Neutrophil (primary cell): ENCODE measurements around the gene SMPD3.

Source experiments
- H3K27ac ChIP-seq: fragments of 200-600 bp; sonication (generic); 2 replicates; pipeline ENCODE4 v1.5.1; 2016; ENCODE audit warnings: mild to moderate bottlenecking, moderate library complexity
- H3K27me3 ChIP-seq: fragments of 200-600 bp; sonication (generic); 2 replicates; pipeline ENCODE4 v1.6.0; 2016; ENCODE audit warnings: mild to moderate bottlenecking
- H3K36me3 ChIP-seq: fragments of 200-600 bp; sonication (generic); 2 replicates; pipeline ENCODE4 v1.5.1; 2017
- H3K4me1 ChIP-seq, 2 experiments: fragments of 200-600 bp in 1 of 2; sonication (generic) in 1 of 2; 1 replicate in 1 of 2; 2 replicates in 1 of 2; pipeline versions ENCODE4 v1.5.1 to v1.6.1; 2013 to 2016; ENCODE audit warnings: low read depth in 1 of 2, low read length in 1 of 2, mild to moderate bottlenecking in 1 of 2, moderate library complexity in 1 of 2; ENCODE audit not compliant: control insufficient read depth in 1 of 2, insufficient read depth in 1 of 2
- H3K4me3 ChIP-seq, 2 experiments: fragments of 200-600 bp in 1 of 2; sonication (generic) in 1 of 2; 1 replicate in 1 of 2; 2 replicates in 1 of 2; pipeline ENCODE4 v1.5.1; 2013 to 2016; ENCODE audit warnings: low read depth in 1 of 2, low read length in 1 of 2, mild to moderate bottlenecking in 1 of 2, moderate library complexity in 1 of 2
- H3K9me3 ChIP-seq: fragments of 200-600 bp; sonication (generic); 2 replicates; pipeline ENCODE4 v1.5.1; 2016
- TF ChIP-seq, protein P1 (sequence below): fragments of 200-600 bp; sonication (generic); IDR thresholded peaks from 2 replicates; pipeline ENCODE4 v1.5.1; 2016; ENCODE audit warnings: antibody characterized with exemption

Gene SMPD3

DNA sequence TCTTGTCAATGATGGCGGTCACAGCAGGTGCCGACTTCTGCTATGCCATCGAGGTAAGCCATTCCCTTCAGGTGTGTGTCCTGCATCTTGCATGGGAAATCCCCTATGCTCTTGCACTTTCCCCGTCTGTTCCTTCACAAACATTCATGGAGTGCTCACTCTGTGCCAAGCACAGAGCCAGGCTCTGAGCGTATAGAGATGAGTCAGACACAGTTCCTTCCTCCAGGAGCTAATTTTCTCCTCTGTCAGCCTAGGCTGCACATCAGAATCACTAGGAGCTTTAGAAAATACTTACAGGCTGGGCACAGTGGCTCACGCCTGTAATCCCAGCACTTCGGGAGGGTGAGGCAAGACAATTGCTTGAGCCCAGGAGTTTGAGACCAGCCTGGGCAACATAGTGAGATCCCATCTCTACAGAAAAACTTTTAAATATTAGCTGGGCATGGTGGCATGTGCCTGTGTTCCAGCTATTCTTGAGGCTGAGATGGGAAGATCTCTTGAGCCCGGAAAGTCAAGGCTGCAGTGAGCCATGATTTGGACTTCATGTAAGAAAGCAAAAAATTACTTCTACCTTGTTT lies 123.4 kb downstream of the SMPD3 start:
- TF ChIP-seq, protein P1, sequence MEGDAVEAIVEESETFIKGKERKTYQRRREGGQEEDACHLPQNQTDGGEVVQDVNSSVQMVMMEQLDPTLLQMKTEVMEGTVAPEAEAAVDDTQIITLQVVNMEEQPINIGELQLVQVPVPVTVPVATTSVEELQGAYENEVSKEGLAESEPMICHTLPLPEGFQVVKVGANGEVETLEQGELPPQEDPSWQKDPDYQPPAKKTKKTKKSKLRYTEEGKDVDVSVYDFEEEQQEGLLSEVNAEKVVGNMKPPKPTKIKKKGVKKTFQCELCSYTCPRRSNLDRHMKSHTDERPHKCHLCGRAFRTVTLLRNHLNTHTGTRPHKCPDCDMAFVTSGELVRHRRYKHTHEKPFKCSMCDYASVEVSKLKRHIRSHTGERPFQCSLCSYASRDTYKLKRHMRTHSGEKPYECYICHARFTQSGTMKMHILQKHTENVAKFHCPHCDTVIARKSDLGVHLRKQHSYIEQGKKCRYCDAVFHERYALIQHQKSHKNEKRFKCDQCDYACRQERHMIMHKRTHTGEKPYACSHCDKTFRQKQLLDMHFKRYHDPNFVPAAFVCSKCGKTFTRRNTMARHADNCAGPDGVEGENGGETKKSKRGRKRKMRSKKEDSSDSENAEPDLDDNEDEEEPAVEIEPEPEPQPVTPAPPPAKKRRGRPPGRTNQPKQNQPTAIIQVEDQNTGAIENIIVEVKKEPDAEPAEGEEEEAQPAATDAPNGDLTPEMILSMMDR: no peak
- Histone ChIP-seq H3K27me3 (no peaks in the 10 kb centered on the region), H3K27ac (no peak overlapping the region), H3K9me3 (no peaks in the 10 kb centered on the region), H3K4me3 (no peak overlapping the region), H3K36me3 (peaks cover 24% of the 10 kb centered on the region), H3K4me1 (no peaks in the 10 kb centered on the region)

DNA sequence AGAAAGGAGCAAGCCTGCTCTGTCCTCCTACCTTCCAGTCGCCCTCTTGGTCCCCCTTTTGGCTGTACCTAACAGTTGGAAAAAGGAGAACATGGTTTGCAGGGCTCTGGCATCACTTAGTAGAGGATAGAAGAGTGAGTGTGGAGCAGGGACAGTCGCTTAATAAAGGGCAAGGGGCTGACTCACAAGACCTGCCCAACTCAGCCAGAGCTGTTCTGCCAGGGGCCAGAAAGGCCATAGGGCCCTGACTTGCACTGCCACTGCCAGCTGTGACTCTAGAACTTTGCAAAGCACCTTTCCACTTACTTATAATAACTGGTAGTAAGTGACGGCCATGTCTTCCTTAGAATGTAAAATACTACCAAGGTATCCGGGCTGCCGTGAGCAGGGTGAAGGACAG lies 124.0 kb downstream of the SMPD3 start:
- Histone ChIP-seq H3K4me1 (no peaks in the 10 kb centered on the region), H3K9me3 (no peaks in the 10 kb centered on the region), H3K4me3 (no peak overlapping the region), H3K36me3 (peaks cover 25% of the 10 kb centered on the region), H3K27me3 (no peaks in the 10 kb centered on the region), H3K27ac (no peak overlapping the region)
- TF ChIP-seq, protein P1: no peak

DNA sequence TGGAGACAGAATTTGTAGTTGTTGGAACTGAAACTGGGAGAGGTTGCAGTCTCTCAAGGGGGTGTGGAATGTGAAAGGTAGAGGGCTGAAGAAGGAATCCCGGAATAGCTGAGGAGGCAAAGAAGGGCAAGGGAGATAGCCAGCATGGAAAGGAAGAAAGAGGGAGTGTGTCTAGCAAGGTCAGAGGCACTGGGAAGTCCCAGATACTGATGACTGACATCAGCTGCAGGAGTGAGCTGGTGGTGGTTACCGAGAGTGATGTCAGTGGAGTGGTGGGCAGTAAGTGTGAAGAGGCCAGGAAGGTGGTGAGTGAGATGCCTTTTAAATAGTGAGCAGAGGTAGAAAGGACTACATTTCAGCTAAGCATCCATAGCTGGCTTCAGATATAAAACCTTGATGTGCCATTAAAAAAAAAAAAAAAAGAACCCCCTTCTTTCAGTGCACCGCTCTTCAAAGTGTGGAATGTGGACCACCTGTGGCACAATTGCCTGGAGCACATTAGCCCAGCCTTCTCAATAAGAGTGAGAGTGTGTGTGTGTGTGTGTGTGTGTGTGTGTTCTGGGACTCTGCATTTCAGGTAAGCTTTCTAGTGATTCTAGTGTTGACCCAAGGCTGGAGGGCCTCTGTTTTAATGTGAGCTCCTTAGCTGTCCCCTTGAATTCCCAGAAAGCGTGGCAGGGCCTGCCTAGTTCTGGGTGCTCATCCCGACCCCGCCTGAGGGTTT lies 129.0 kb downstream of the SMPD3 start:
- Histone ChIP-seq H3K4me1 (no peaks in the 10 kb centered on the region), H3K27ac (no peak overlapping the region), H3K9me3 (no peaks in the 10 kb centered on the region), H3K4me3 (no peak overlapping the region), H3K27me3 (no peaks in the 10 kb centered on the region), H3K36me3 (peaks cover 31% of the 10 kb centered on the region)
- TF ChIP-seq, protein P1: no peak

DNA sequence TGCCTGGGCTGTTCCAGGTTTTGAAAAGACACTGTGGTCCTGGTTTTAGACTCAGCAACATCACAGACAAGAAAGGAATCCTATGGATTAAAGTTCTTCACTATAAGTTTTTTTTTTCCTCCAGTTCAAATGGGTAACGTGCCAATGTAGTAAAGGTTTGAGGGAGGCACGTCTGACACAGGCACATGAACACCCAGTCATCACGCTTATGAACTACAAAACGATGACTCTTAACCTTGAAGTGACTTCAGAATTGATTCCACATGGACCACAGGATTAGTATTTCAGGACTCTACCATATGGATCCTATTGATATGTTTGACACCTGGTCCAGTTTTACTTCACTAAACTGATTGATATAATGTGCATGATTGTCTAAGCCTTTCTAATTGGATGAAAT lies 135.2 kb downstream of the SMPD3 start:
- H3K4me1 ChIP-seq: peaks cover 25% of the 10 kb centered on the region in 2 experiments
- H3K9me3 ChIP-seq: no peaks in the 10 kb centered on the region
- no peak overlapping the region for H3K4me3 ChIP-seq
- no peak overlapping the region for H3K27ac ChIP-seq
- TF ChIP-seq, protein P1: no peak
- no peaks in the 10 kb centered on the region for H3K27me3 ChIP-seq
- H3K36me3 ChIP-seq: peaks cover 22% of the 10 kb centered on the region

DNA sequence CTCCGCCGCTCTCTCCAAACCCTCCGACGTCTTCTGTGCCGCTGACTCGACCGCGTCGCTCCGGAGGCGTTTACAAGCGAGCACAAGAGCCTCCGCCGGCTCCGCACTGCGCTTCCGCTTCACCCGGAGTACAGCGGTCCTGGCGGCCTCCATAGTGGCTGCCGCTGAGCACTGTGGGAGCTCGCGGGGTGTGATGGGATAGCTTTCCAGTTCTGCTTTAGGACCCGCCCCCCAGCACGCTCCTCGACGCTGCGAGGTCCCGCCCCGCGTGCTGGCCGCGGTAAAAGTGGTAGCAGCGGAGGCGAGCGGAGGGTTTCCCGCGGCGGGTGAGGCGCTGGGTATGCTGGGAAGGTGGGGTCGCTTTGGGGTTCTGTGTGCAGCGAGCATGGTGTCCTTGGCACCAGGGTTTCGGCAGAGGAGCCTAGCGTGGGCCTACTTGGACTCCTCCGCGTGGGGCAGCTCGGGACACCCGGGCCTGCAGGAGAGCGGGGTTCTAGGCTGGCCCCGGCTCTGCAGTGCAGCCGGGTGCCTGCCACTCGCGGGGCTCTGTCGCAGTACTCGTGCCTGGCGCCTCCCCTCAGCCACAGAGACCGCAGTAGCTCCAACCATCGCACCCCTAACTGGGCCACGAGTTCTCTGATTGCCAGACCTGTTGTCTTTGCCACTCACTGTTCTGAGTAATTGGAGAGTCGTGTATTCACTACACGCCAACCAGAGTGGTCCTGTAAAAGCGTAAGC lies 137.4 kb downstream of the SMPD3 start, which contains the start of the genes PRMT7 and SLC7A6OS:
Gene PRMT7, plus strand, starts transcription at position 246 of the 738 bp plus-strand sequence. CDS start 4,961 bp downstream, outside the sequence.
Gene SLC7A6OS, minus strand, starts transcription at position 173 of the 738 bp plus-strand sequence. Its CDS starts 20 bp downstream, at position 153.
- Histone ChIP-seq H3K4me3 (peak within 1 kb of the TSS; percentile 83 to 96), H3K36me3 (peaks cover 33% of the 10 kb centered on the region), H3K4me1 (peaks cover 25% of the 10 kb centered on the region in 2 experiments), H3K27me3 (no peaks in the 10 kb centered on the region), H3K9me3 (no peaks in the 10 kb centered on the region), H3K27ac (peak within 1 kb of the TSS; percentile 89)
- TF ChIP-seq, protein P1: peak; percentile 68
